K562 (cell line): ENCODE data around the gene TAX1BP1. TPM values are rescaled to one million over a fixed set of nuclear protein-coding genes. Genes with fewer than 3 reads are reported as not detected.

Experiments used
- ATAC-seq: fragments of 200-7000 bp; cut with Tn5 transposase; 3 replicates; pipeline ENCODE4 v1.9.1; 2020; ENCODE audit warnings: moderate library complexity
- BruUV-seq: library from RNA; stranded (reverse); fragments of 400-500 nt; replicated peaks from 2 replicates; lab custom pipeline; 2021; lab: Mats Ljungman, UMichigan
- CTCF ChIA-PET: fragments of 300-600 bp; formaldehyde crosslinking; extraction: SDS; loops from one replicate; lab custom pipeline; 2021; ENCODE audit warnings: low intra/inter-chr PET ratio; lab: Yijun Ruan, JAX
- POLR2A ChIA-PET: fragments of 300-600, 350-650 bp; sonication (Branson Sonifier 250); formaldehyde crosslinking; extraction: SDS; loops from one replicate; lab custom pipeline; 2021; ENCODE audit warnings: antibody characterized with exemption, inconsistent platforms; lab: Yijun Ruan, JAX
- DNase-seq, 4 experiments: peaks; one replicate each; pipeline versions ENCODE4 v3.0.0 to v3.0.0-alpha.2; 2011 to 2018; ENCODE audit warnings: low spot score in 3 of 4, mixed read lengths in 3 of 4; ENCODE audit errors: extremely low read depth in 1 of 4
- FAIRE-seq: peaks from 2 replicates; lab custom pipeline; 2011; peaks lifted over from hg19 to GRCh38; lab: Jason Lieb, UNC
- H2AFZ ChIP-seq: 2 replicates; pipeline ENCODE4 v1.6.0; 2011; ENCODE audit warnings: low read depth, low read length, control low read depth, inconsistent platforms
- H3K27ac ChIP-seq: fragments of 200-600 bp; 3 replicates; pipeline ENCODE4 v1.8.0; 2011; ENCODE audit warnings: low read depth, mild to moderate bottlenecking, control low read depth, inconsistent platforms, low read length, moderate library complexity, mixed read lengths; ENCODE audit errors: extremely low read depth
- H3K27me3 ChIP-seq, 2 experiments: fragments of 300-600 bp in 1 of 2; 2 replicates in 1 of 2; 3 replicates in 1 of 2; pipeline versions ENCODE4 v1.6.0 to v1.8.0; 2011; ENCODE audit warnings: inconsistent platforms in 2 of 2, low read length in 2 of 2, mild to moderate bottlenecking in 1 of 2, mixed read lengths in 1 of 2, moderate library complexity in 1 of 2; ENCODE audit not compliant: control insufficient read depth in 2 of 2, insufficient read depth in 2 of 2
- H3K36me3 ChIP-seq: fragments of 300-600 bp; 3 replicates; pipeline ENCODE4 v1.8.0; 2011; ENCODE audit warnings: mild to moderate bottlenecking, low read length, inconsistent platforms; ENCODE audit not compliant: control insufficient read depth, insufficient read depth
- H3K4me1 ChIP-seq, 2 experiments: fragments of 200-600 bp in 1 of 2; replicated peaks in 1 of 2; 2 replicates in 1 of 2; 3 replicates in 1 of 2; pipeline versions ENCODE4 v1.5.1 to v1.8.0; 2011; ENCODE audit warnings: inconsistent platforms in 2 of 2, low read length in 2 of 2, mild to moderate bottlenecking in 1 of 2, mixed read lengths in 1 of 2, moderate library complexity in 1 of 2; ENCODE audit not compliant: control insufficient read depth in 2 of 2, insufficient read depth in 2 of 2
- H3K4me2 ChIP-seq: 2 replicates; pipeline ENCODE4 v1.6.1; 2011; ENCODE audit warnings: low read length, control low read depth, inconsistent platforms, mixed read lengths; ENCODE audit not compliant: insufficient read depth
- H3K4me3 ChIP-seq: fragments of 200-600 bp; sonication (generic), shearing (Covaris generic); 2 replicates; pipeline ENCODE4 v1.5.1; 2016; ENCODE audit warnings: control low read depth, inconsistent platforms
- H3K79me2 ChIP-seq: fragments of 200-600 bp; 3 replicates; pipeline ENCODE4 v1.8.0; 2011; ENCODE audit warnings: low read length, inconsistent platforms; ENCODE audit not compliant: control insufficient read depth, insufficient read depth
- H3K9ac ChIP-seq, 2 experiments: 2 replicates each; pipeline versions ENCODE4 v1.6.0 to v1.6.1; 2011; ENCODE audit warnings: low read depth in 2 of 2, low read length in 2 of 2, control low read depth in 1 of 2, inconsistent platforms in 1 of 2, mild to moderate bottlenecking in 1 of 2, mixed read lengths in 1 of 2; ENCODE audit not compliant: insufficient read depth in 1 of 2
- H3K9me1 ChIP-seq: one replicate; pipeline ENCODE4 v1.6.0; 2011; ENCODE audit warnings: inconsistent platforms, mild to moderate bottlenecking, low read length, moderate library complexity; ENCODE audit not compliant: control insufficient read depth, insufficient read depth
- H3K9me3 ChIP-seq: replicated peaks from 2 replicates; pipeline ENCODE4 v1.5.1; 2011; ENCODE audit warnings: low read depth, low read length, inconsistent platforms; ENCODE audit not compliant: control insufficient read depth, insufficient read depth
- H4K20me1 ChIP-seq: replicated peaks from 2 replicates; pipeline ENCODE4 v1.6.1; 2011; ENCODE audit warnings: low read length, inconsistent platforms, mixed read lengths; ENCODE audit not compliant: control insufficient read depth, insufficient read depth
- BRD9 ChIP-seq: fragments of 450-650 bp; IDR thresholded peaks from 2 replicates; pipeline ENCODE4 v1.6.1; 2018; ENCODE audit warnings: low read depth; ENCODE audit not compliant: partially characterized antibody
- CXXC5 ChIP-seq: fragments of 250-450 bp; sonication (Bioruptor Pico); IDR thresholded peaks from 2 replicates; pipeline ENCODE4 v1.8.0; 2022; ENCODE audit warnings: inconsistent platforms, mild to moderate bottlenecking, moderate library complexity
- E2F3 ChIP-seq: fragments of 250-450 bp; sonication (Bioruptor Pico); IDR thresholded peaks from 2 replicates; pipeline ENCODE4 v1.4.0; 2020; ENCODE audit warnings: mild to moderate bottlenecking
- FOXA1 ChIP-seq: fragments of 450-650 bp; IDR thresholded peaks from 2 replicates; pipeline ENCODE4 v1.6.1; 2016; ENCODE audit warnings: mild to moderate bottlenecking, borderline replicate concordance
- HDAC1 ChIP-seq, 2 experiments: fragments of 450-650 bp; IDR thresholded peaks; 2 replicates each; pipeline ENCODE4 v1.6.1; 2016 to 2017; ENCODE audit warnings: inconsistent platforms in 1 of 2, mild to moderate bottlenecking in 1 of 2, moderate library complexity in 1 of 2
- IFI16 ChIP-seq: fragments of 250-450 bp; sonication (Bioruptor Pico); IDR thresholded peaks from 2 replicates; pipeline ENCODE4 v2.1.2; 2022; ENCODE audit warnings: mild to moderate bottlenecking, inconsistent platforms
- ILF3 ChIP-seq: fragments of 450-650 bp; IDR thresholded peaks from 2 replicates; pipeline ENCODE4 v1.6.1; 2018; ENCODE audit warnings: antibody characterized with exemption, mild to moderate bottlenecking, moderate library complexity, borderline replicate concordance
- MAFG ChIP-seq: fragments of 450-650 bp; conservative IDR thresholded peaks from 2 replicates; pipeline ENCODE4 v1.6.1; 2016; ENCODE audit warnings: missing genetic modification characterization, missing compliant biosample characterization
- RAD21 ChIP-seq, 2 experiments: fragments of 250-450 bp in 1 of 2; fragments of 450-650 bp in 1 of 2; sonication (Bioruptor Pico) in 1 of 2; formaldehyde crosslinking in 1 of 2; IDR thresholded peaks in 1 of 2; conservative IDR thresholded peaks in 1 of 2; 2 replicates each; pipeline versions ENCODE4 v1.4.0 to v1.8.0; 2020 to 2022; ENCODE audit warnings: mild to moderate bottlenecking in 2 of 2, moderate library complexity in 1 of 2
- SAFB2 ChIP-seq: fragments of 200-400 bp; formaldehyde crosslinking; IDR thresholded peaks from 2 replicates; pipeline ENCODE4 v1.6.1; 2018; ENCODE audit warnings: borderline replicate concordance, low read length, low read depth, moderate library complexity; ENCODE audit not compliant: severe bottlenecking
- SNIP1 ChIP-seq: fragments of 450-650 bp; IDR thresholded peaks from 2 replicates; pipeline ENCODE4 v1.7.1; 2017; ENCODE audit warnings: low read depth, mild to moderate bottlenecking
- SP2 ChIP-seq: IDR thresholded peaks from 2 replicates; pipeline ENCODE4 v1.6.1; 2011; ENCODE audit warnings: mild to moderate bottlenecking, low read depth, low read length, moderate library complexity; ENCODE audit not compliant: poor library complexity, severe bottlenecking; ENCODE audit errors: extremely low read depth
- TFAP4 ChIP-seq: sonication (generic); formaldehyde crosslinking; IDR thresholded peaks from 2 replicates; pipeline ENCODE4 v1.8.0; 2022; ENCODE audit warnings: missing genetic modification reagents, mild to moderate bottlenecking, moderate library complexity, borderline replicate concordance
- YBX1 ChIP-seq: fragments of 450-650 bp; IDR thresholded peaks from 2 replicates; pipeline ENCODE4 v1.7.1; 2016; ENCODE audit warnings: mild to moderate bottlenecking
- ZC3H4 ChIP-seq: sonication (generic); formaldehyde crosslinking; IDR thresholded peaks from 2 replicates; pipeline ENCODE4 v1.9.0; 2021; ENCODE audit warnings: missing genetic modification reagents, borderline replicate concordance
- WGBS: fragments of 100-300 bp; shearing (Covaris generic); methylation state at CpG from one replicate; pipeline ENCODE4 v1.1.6; 2016; ENCODE audit warnings: low coverage, mixed read lengths; ENCODE audit not compliant: insufficient coverage; ENCODE audit errors: missing lambda C conversion rate; 5-methylcytosine and 5-hydroxymethylcytosine counted together
- in situ Hi-C: fragments of 300-500 bp; cut with MboI; formaldehyde crosslinking; loops from 4 replicates; pipeline ENCODE4 v1.15.0; 2018; ENCODE audit warnings: inconsistent platforms, mixed read lengths
- intact Hi-C: fragments of 100-400 bp; cut with micrococcal nuclease; formaldehyde crosslinking; loops from 2 replicates; pipeline ENCODE4 v1.14.2; 2022
- polyA plus RNA-seq, 8 experiments: library from polyadenylated mRNA; depleted of rRNA in 4 of 8; stranded (reverse) in 5 of 8; unstranded in 3 of 8; fragments of >200 nt; fragmentation: Nextera tagmentation in 2 of 8; fragmentation: Illumina TruSeq in 1 of 8; extraction: Ambion mirVana in 2 of 8; extraction: Trizol in 1 of 8; gene quantifications; 2 replicates each; pipeline versions ENCODE4 v1.2.1 to v1.2.3, GENCODE V29; 2011 to 2014; ENCODE audit warnings: inconsistent platforms in 1 of 8, missing spikeins in 1 of 8
- total RNA-seq, 7 experiments: library from RNA; depleted of rRNA in 6 of 7; stranded (reverse); fragments of >200 nt in 6 of 7; fragmentation: Illumina TruSeq in 2 of 7; extraction: Trizol in 2 of 7; gene quantifications; 2 replicates each; pipeline versions ENCODE4 v1.2.1 to v1.2.3, GENCODE V29; 2011 to 2021; ENCODE audit warnings: low replicate concordance in 1 of 7

The TAX1BP1 gene
- total and polyA plus RNA-seq, 9 of the 15 experiments (the other 6 are each of a cell fraction or from before 2014, with no cell fraction given) = 49.0 to 119 (median 75.9) TPM

GRCh38 chr7:27734583-27734982 is 5.4 kb upstream of the TAX1BP1 start (continued):
- no peak for TF ChIP-seq FOXA1

- no peaks in the 10 kb centered on the region for H4K20me1 ChIP-seq
- H3K4me1 ChIP-seq = peaks cover 8 to 9% of the 10 kb centered on the region in 2 experiments; a peak in 4 of 5 replicates
- no peaks in the 10 kb centered on the region for H3K9me3 ChIP-seq
- TF ChIP-seq CXXC5 (CRISPR knock-in tag) (no peak), RAD21 (CRISPR knock-in tag; conservative IDR thresholded peaks at IDR 0.05 in 1 of 2, IDR thresholded peaks at IDR 0.05 in 1 of 2) (0 out of 4 replicates have a peak, but pooled peaks of 1 of the 2 experiments have one; percentile 2)
- no peak overlapping the region for H3K27ac ChIP-seq
- H3K27me3 ChIP-seq = no peaks in the 10 kb centered on the region
- peaks cover 2% of the 10 kb centered on the region; the same call in 2 of the 3 replicates for H3K79me2 ChIP-seq
- H2AFZ ChIP-seq = no peak overlapping the region
- in situ Hi-C loops (no loop called here), intact Hi-C loops (loop anchor here (5.0 kb wide), 1 partner anchor 43 kb away; no protein-coding TSS in a partner anchor)
- BruUV-seq = no TSS peak
- POLR2A ChIA-PET = no interaction called here
- WGBS = 67% methylated on average over 1 of the region's 1 CpG
- no peaks in the 10 kb centered on the region for H3K36me3 ChIP-seq
- H3K9me1 ChIP-seq = no peaks in the 10 kb centered on the region
- no peak for DNase-seq
- no peak overlapping the region for H3K4me3 ChIP-seq
- no peak overlapping the region for H3K4me2 ChIP-seq
- CTCF ChIA-PET = no interaction called here
- H3K9ac ChIP-seq = no peak overlapping the region
- no peak for FAIRE-seq
- no peak for ATAC-seq
Measured at GRCh38 chr7:27735165-27735564, 4.8 kb upstream of the TAX1BP1 start.

- DNase-seq = no peak
- ChIA-PET POLR2A (interaction anchor here (0.8 kb wide), 1 partner anchor 12 kb away, joined by 3 read pairs; no protein-coding TSS in a partner anchor), CTCF (no interaction called here)
- Histone ChIP-seq H3K27ac (no peak overlapping the region), H3K36me3 (no peaks in the 10 kb centered on the region), H3K9me3 (no peaks in the 10 kb centered on the region), H3K9ac (no peak overlapping the region), H4K20me1 (0 out of 2 replicates have a peak, but pooled peaks cover under 1% of the 10 kb centered on the region), H3K4me3 (no peak overlapping the region), H3K4me1 (peaks cover 7 to 11% of the 10 kb centered on the region in 2 experiments; a peak in 4 of 5 replicates), H3K27me3 (no peaks in the 10 kb centered on the region), H3K4me2 (no peak overlapping the region), H3K9me1 (no peaks in the 10 kb centered on the region), H2AFZ (no peak overlapping the region), H3K79me2 (peaks cover 8% of the 10 kb centered on the region)
- intact Hi-C loops (loop anchor here (5.0 kb wide), 1 partner anchor 44 kb away; no protein-coding TSS in a partner anchor), in situ Hi-C loops (no loop called here)
- ATAC-seq = no peak
- BruUV-seq = no TSS peak
- WGBS = 78% methylated on average over 2 of the region's 2 CpGs
- FAIRE-seq = no peak
- TF ChIP-seq BRD9 (no peak), ZC3H4 (CRISPR knock-in tag) (no peak), ILF3 (no peak), TFAP4 (CRISPR knock-in tag) (no peak), E2F3 (CRISPR knock-in tag) (no peak), HDAC1 (IDR thresholded peaks at IDR 0.05) (no peak), SP2 (no peak), SNIP1 (no peak), IFI16 (CRISPR knock-in tag) (no peak), MAFG (tag) (no peak), SAFB2 (no peak), YBX1 (no peak)
Measured at GRCh38 chr7:27735831-27736230, 4.1 kb upstream of the TAX1BP1 start.
